Measurements from ENCODE around the gene B3GNT2.

B3GNT2 gene

DNA sequence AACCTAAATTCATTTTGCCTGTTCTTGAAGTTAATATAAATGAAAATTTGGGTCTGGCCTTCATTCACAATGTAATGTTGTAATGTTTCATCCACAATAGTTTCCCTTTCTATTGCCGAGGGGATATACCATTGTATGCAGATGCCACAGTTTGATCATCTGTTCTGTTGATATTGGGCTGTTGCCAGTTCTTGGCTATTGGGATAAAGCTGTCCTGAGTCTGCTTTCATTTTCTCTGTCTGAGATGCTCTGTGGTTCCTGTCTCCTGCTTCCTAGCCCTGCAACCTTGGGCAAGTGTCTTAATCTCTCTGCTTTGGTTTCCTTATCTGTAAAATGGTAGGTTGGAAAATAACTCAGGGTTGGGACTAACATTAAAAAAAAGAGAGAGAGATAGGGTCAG is 25.2 kb downstream of the B3GNT2 start:
- TF ChIP-seq, protein P1, sequence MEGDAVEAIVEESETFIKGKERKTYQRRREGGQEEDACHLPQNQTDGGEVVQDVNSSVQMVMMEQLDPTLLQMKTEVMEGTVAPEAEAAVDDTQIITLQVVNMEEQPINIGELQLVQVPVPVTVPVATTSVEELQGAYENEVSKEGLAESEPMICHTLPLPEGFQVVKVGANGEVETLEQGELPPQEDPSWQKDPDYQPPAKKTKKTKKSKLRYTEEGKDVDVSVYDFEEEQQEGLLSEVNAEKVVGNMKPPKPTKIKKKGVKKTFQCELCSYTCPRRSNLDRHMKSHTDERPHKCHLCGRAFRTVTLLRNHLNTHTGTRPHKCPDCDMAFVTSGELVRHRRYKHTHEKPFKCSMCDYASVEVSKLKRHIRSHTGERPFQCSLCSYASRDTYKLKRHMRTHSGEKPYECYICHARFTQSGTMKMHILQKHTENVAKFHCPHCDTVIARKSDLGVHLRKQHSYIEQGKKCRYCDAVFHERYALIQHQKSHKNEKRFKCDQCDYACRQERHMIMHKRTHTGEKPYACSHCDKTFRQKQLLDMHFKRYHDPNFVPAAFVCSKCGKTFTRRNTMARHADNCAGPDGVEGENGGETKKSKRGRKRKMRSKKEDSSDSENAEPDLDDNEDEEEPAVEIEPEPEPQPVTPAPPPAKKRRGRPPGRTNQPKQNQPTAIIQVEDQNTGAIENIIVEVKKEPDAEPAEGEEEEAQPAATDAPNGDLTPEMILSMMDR (conservative IDR thresholded peaks at IDR 0.05; ENCODE audit: low read depth, low read length), result no peak
- peak; percentile 82 for DNase-seq (ENCODE audit: low read depth)

DNA sequence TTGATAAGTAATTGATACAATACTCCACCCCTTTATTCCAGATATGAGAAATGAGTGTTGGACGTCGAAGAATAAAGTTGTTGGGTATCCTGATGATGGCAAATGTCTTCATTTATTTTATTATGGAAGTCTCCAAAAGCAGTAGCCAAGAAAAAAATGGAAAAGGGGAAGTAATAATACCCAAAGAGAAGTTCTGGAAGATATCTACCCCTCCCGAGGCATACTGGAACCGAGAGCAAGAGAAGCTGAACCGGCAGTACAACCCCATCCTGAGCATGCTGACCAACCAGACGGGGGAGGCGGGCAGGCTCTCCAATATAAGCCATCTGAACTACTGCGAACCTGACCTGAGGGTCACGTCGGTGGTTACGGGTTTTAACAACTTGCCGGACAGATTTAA is 26.3 kb downstream of the B3GNT2 start:
- TF ChIP-seq, protein P1 (conservative IDR thresholded peaks at IDR 0.05; ENCODE audit: low read depth, low read length), result no peak
- H3K4me3 ChIP-seq (ENCODE audit: low read depth, low read length), result no peak overlapping the region
- DNase-seq (ENCODE audit: low read depth), result no peak

More for the DNA sequence above, 25.2 kb downstream of the B3GNT2 start:
- no peak overlapping the region for H3K4me3 ChIP-seq (ENCODE audit: low read depth, low read length)

DNA sequence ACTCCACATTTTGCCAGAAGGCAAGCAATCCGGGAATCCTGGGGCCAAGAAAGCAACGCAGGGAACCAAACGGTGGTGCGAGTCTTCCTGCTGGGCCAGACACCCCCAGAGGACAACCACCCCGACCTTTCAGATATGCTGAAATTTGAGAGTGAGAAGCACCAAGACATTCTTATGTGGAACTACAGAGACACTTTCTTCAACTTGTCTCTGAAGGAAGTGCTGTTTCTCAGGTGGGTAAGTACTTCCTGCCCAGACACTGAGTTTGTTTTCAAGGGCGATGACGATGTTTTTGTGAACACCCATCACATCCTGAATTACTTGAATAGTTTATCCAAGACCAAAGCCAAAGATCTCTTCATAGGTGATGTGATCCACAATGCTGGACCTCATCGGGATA is 26.8 kb downstream of the B3GNT2 start:
- DNase-seq (ENCODE audit: low read depth), result no peak
- H3K4me3 ChIP-seq (ENCODE audit: low read depth, low read length), result no peak overlapping the region
- TF ChIP-seq, protein P1 (conservative IDR thresholded peaks at IDR 0.05; ENCODE audit: low read depth, low read length), result no peak

DNA sequence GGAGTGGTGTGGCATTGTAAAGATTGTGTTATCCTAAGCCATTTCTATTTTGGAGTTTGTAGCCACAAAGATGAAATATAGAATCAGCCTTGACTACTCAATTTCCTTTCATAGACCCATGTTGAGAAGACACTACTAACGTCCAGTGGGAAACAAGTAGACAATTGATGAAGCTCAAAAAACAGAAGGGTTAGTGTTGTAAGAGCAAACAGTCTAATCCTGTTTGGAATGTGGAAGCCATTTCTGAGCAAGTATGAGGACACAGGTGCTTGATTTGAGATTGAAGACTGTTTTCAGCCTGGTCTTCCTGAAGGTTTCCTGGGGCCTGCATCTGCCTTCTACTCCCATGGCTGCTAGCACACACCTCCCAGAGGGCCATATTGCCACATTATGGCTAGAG is 29.1 kb downstream of the B3GNT2 start:
- TF ChIP-seq, protein P1 (conservative IDR thresholded peaks at IDR 0.05; ENCODE audit: low read depth, low read length), result no peak
- no peak overlapping the region for H3K4me3 ChIP-seq (ENCODE audit: low read depth, low read length)
- DNase-seq (ENCODE audit: low read depth), result no peak

DNA sequence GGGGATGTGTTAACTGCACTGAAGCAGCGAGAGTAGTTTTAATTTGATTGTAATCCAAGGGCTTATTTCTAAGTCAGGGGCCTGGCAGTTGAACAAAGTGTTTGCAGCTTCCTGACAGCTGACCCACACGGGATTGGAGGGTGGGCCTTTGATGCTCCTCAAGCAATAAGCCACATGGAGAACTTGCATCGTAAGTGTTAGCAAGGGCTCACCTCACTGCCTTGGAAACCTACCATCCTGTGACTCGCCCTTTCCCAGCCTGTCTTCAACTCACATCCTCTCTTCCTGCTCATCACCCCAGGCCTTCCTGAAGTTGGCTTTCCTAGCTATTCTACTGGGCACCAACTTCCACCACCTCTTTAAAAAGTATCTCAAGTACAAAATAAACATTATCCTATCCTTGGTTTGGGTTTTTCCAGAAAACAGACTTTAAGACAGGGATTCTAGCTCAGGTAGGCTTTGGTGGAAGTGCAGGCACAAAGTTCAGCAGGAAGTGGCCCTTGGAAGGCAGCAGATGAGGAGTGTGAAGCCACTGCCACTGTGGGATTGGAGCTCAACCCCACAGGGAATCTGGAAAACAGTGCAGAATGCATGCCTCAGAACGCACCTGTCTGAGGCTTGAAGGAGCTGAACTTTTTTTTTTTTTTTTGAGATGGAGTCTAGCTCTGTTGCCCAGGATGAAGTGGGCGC is 31.6 kb downstream of the B3GNT2 start:
- TF ChIP-seq, protein P1 (conservative IDR thresholded peaks at IDR 0.05; ENCODE audit: low read depth, low read length), result no peak
- H3K4me3 ChIP-seq (ENCODE audit: low read depth, low read length), result no peak overlapping the region
- no peak for DNase-seq (ENCODE audit: low read depth)

DNA sequence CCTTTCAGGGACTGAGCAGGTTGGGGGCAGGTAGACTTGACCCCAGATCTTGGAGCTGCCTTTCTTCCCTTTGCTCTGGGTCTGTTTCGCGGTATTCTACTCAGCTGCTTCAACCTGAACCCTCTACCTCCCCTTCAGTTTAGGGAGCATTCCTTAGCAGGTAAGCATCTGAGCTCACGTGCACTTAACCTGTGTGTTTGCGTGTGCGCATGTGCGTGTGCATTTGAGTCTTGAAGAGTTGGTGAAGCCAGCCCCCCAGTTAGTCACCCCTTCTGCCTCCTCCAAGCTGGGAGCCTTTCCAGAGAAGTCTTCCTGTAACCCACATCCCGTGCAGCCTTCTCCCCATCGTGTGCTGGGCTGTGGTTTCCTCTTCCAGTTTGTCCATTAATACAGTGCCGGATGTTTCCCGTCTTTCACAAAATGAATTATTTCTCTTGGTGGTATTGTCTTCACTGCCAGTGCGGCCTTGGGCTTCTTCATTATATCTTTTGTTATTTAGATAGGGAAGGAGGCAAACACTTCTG is 33.2 kb downstream of the B3GNT2 start:
- DNase-seq (ENCODE audit: low read depth), result peak; percentile 16
- no peak overlapping the region for H3K4me3 ChIP-seq (ENCODE audit: low read depth, low read length)
- TF ChIP-seq, protein P1 (conservative IDR thresholded peaks at IDR 0.05; ENCODE audit: low read depth, low read length), result no peak

DNA sequence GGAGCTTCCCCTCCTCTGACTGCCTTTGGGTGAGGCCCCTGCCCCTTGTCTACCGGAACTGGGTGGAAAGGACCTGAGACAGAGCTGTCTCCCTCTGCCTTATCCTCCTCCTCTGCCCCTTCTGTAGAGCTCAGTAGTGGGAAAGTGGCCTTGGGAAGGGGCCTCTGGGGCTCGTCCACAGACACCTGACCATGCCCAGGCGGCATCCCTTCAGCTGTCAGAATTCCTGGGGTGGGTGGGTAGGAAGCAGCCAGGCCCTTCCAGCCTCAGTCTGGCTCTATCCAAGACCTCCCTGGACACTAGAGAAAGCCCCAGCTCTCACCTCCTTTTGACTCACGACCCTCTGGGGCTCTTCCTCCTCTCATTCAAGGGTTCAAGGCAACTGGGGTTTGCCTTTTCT is 35.6 kb downstream of the B3GNT2 start:
- H3K4me3 ChIP-seq (ENCODE audit: low read depth, low read length), result no peak overlapping the region
- DNase-seq (ENCODE audit: low read depth), result no peak
- TF ChIP-seq, protein P1 (conservative IDR thresholded peaks at IDR 0.05; ENCODE audit: low read depth, low read length), result no peak

Data from choroid plexus epithelial cell (primary cell).